H9 (cell line): ENCODE data around the gene RHBDD2. TPM values are rescaled to one million over a fixed set of nuclear protein-coding genes. Genes with fewer than 3 reads are reported as not detected.
A peak's percentile ranks its signal among the peaks of the same experiment; 100 is the strongest.

Experiments
- DNase-seq: peaks from one replicate; pipeline ENCODE4 v3.0.0-alpha.2; 2017
- H2AFZ ChIP-seq: one replicate; pipeline ENCODE4 v1.6.1; 2013; ENCODE audit warnings: mild to moderate bottlenecking, low read length, control low read depth, moderate library complexity
- H2AK5ac ChIP-seq: 2 replicates; pipeline ENCODE4 v1.6.1; 2013; ENCODE audit warnings: low read length, control low read depth, mixed read lengths; ENCODE audit not compliant: insufficient read length
- H2BK120ac ChIP-seq: one replicate; pipeline ENCODE4 v1.6.1; 2013; ENCODE audit warnings: low read depth, mild to moderate bottlenecking, low read length, control low read depth, inconsistent platforms; ENCODE audit not compliant: poor library complexity, severe bottlenecking
- H2BK12ac ChIP-seq: 2 replicates; pipeline ENCODE4 v1.6.1; 2013; ENCODE audit warnings: low read length, control low read depth, mixed read lengths, low read depth; ENCODE audit not compliant: insufficient read length
- H2BK15ac ChIP-seq: 2 replicates; pipeline ENCODE4 v1.6.1; 2013; ENCODE audit warnings: low read depth, low read length, control low read depth
- H2BK20ac ChIP-seq: one replicate; pipeline ENCODE4 v1.6.1; 2013; ENCODE audit warnings: low read depth, mild to moderate bottlenecking, low read length, control low read depth, inconsistent platforms; ENCODE audit not compliant: poor library complexity, severe bottlenecking
- H2BK5ac ChIP-seq: 2 replicates; pipeline ENCODE4 v1.6.1; 2013; ENCODE audit warnings: low read length, control low read depth, mixed read lengths; ENCODE audit not compliant: insufficient read length
- H3K14ac ChIP-seq: 2 replicates; pipeline ENCODE4 v1.6.1; 2013; ENCODE audit warnings: low read length, control low read depth; ENCODE audit not compliant: insufficient read depth
- H3K18ac ChIP-seq: 2 replicates; pipeline ENCODE4 v1.6.1; 2013; ENCODE audit warnings: low read depth, mild to moderate bottlenecking, mixed read lengths, low read length, control low read depth; ENCODE audit not compliant: insufficient read length
- H3K23ac ChIP-seq: 2 replicates; pipeline ENCODE4 v1.6.1; 2013; ENCODE audit warnings: low read length, control low read depth, mixed read lengths, low read depth; ENCODE audit not compliant: insufficient read length
- H3K23me2 ChIP-seq: 2 replicates; pipeline ENCODE4 v1.6.1; 2013; ENCODE audit warnings: low read depth, mild to moderate bottlenecking, mixed read lengths, low read length, control low read depth; ENCODE audit not compliant: insufficient read length, poor library complexity, severe bottlenecking
- H3K27ac ChIP-seq: 2 replicates; pipeline ENCODE4 v1.5.1; 2013; ENCODE audit warnings: low read length, control low read depth, mixed read lengths, low read depth; ENCODE audit not compliant: insufficient read length
- H3K27me3 ChIP-seq: 2 replicates; pipeline ENCODE4 v1.6.1; 2013; ENCODE audit warnings: low read length, control low read depth, inconsistent platforms; ENCODE audit not compliant: insufficient read depth
- H3K4ac ChIP-seq: 2 replicates; pipeline ENCODE4 v1.6.1; 2013; ENCODE audit warnings: low read depth, mild to moderate bottlenecking, control low read depth, inconsistent platforms, low read length, moderate library complexity
- H3K4me1 ChIP-seq: 2 replicates; pipeline ENCODE4 v1.6.1; 2013; ENCODE audit warnings: low read length, control low read depth, inconsistent platforms; ENCODE audit not compliant: insufficient read depth
- H3K4me2 ChIP-seq: 2 replicates; pipeline ENCODE4 v1.6.1; 2013; ENCODE audit warnings: low read length, control low read depth, mixed read lengths; ENCODE audit not compliant: insufficient read length, insufficient read depth
- H3K56ac ChIP-seq: 2 replicates; pipeline ENCODE4 v1.6.1; 2013; ENCODE audit warnings: low read depth, mild to moderate bottlenecking, mixed read lengths, low read length, control low read depth; ENCODE audit not compliant: insufficient read length
- H3K79me1 ChIP-seq: 2 replicates; pipeline ENCODE4 v1.6.1; 2013; ENCODE audit warnings: low read depth, mild to moderate bottlenecking, moderate library complexity, low read length, control low read depth, inconsistent platforms; ENCODE audit not compliant: insufficient read depth, poor library complexity, severe bottlenecking
- H3K79me2 ChIP-seq: 2 replicates; pipeline ENCODE4 v1.6.1; 2013; ENCODE audit warnings: low read length, control low read depth, inconsistent platforms; ENCODE audit not compliant: insufficient read depth
- H3K9ac ChIP-seq: 2 replicates; pipeline ENCODE4 v1.6.1; 2013; ENCODE audit warnings: low read length, control low read depth, mixed read lengths; ENCODE audit not compliant: insufficient read length; ENCODE audit errors: extremely low read depth
- H3K9me3 ChIP-seq: one replicate; pipeline ENCODE4 v1.6.1; 2013; ENCODE audit warnings: low read depth, low read length, inconsistent platforms; ENCODE audit not compliant: control insufficient read depth
- H3T11ph ChIP-seq: one replicate; pipeline ENCODE4 v1.6.1; 2013; ENCODE audit warnings: mild to moderate bottlenecking, low read length, control low read depth, inconsistent platforms
- H4K20me1 ChIP-seq: one replicate; pipeline ENCODE4 v1.6.1; 2013; ENCODE audit not compliant: control insufficient read depth, insufficient read length, insufficient read depth
- H4K5ac ChIP-seq: 2 replicates; pipeline ENCODE4 v1.6.1; 2013; ENCODE audit warnings: low read depth, mild to moderate bottlenecking, mixed read lengths, low read length, control low read depth; ENCODE audit not compliant: insufficient read length
- H4K8ac ChIP-seq: replicated peaks from 2 replicates; pipeline ENCODE4 v1.6.1; 2013; ENCODE audit warnings: low read length, control low read depth, mixed read lengths, low read depth; ENCODE audit not compliant: insufficient read length
- H4K91ac ChIP-seq: 2 replicates; pipeline ENCODE4 v1.6.1; 2013; ENCODE audit warnings: low read depth, mild to moderate bottlenecking, moderate library complexity, mixed read lengths, low read length, control low read depth; ENCODE audit not compliant: insufficient read length
- H3K27ac Mint-ChIP-seq, 3 experiments: 2 replicates in 2 of 3; 3 replicates in 1 of 3; pipeline ENCODE4 v1.8.0; 2020 to 2021; ENCODE audit warnings: mixed read lengths in 3 of 3, mild to moderate bottlenecking in 1 of 3, moderate library complexity in 1 of 3
- H3K27me3 Mint-ChIP-seq: 2 replicates; pipeline ENCODE4 v1.8.0; 2021; ENCODE audit warnings: low read depth, mild to moderate bottlenecking, moderate library complexity, mixed read lengths
- H3K36me3 Mint-ChIP-seq, 3 experiments: 2 replicates in 2 of 3; 3 replicates in 1 of 3; pipeline ENCODE4 v1.8.0; 2020 to 2021; ENCODE audit warnings: low read depth in 3 of 3, mixed read lengths in 3 of 3; ENCODE audit not compliant: insufficient read depth in 1 of 3
- H3K4me1 Mint-ChIP-seq, 2 experiments: 2 replicates each; pipeline ENCODE4 v1.8.0; 2020; ENCODE audit warnings: mixed read lengths in 2 of 2
- H3K4me3 Mint-ChIP-seq, 2 experiments: 2 replicates in 1 of 2; 3 replicates in 1 of 2; pipeline ENCODE4 v1.8.0; 2020 to 2021; ENCODE audit warnings: mild to moderate bottlenecking in 2 of 2, mixed read lengths in 2 of 2, moderate library complexity in 1 of 2
- H3K9me3 Mint-ChIP-seq, 2 experiments: 2 replicates in 1 of 2; 3 replicates in 1 of 2; pipeline ENCODE4 v1.8.0; 2020; ENCODE audit warnings: mild to moderate bottlenecking in 2 of 2, mixed read lengths in 2 of 2, moderate library complexity in 1 of 2
- CTCF ChIP-seq: fragments of 200-600 bp; sonication (generic); conservative IDR thresholded peaks from 3 replicates; pipeline ENCODE4 v1.8.0; 2021; ENCODE audit warnings: antibody characterized with exemption, mild to moderate bottlenecking
- WGBS: extraction: QIAGEN DNeasy Blood & Tissue Kit; methylation state at CpG from one replicate; pipeline ENCODE4 v1.1.7; 2013; ENCODE audit warnings: missing lambda C conversion rate, low lambda C conversion rate, mixed read lengths; ENCODE audit not compliant: insufficient read length; ENCODE audit errors: extremely low coverage; 5-methylcytosine and 5-hydroxymethylcytosine counted together
- total RNA-seq: library from RNA; stranded (reverse); gene quantifications from 2 replicates; pipeline ENCODE4 v1.2.1, GENCODE V29; 2021

The RHBDD2 gene
- total RNA-seq, 1 experiment from 2014 or later = 30.0 TPM

DNA sequence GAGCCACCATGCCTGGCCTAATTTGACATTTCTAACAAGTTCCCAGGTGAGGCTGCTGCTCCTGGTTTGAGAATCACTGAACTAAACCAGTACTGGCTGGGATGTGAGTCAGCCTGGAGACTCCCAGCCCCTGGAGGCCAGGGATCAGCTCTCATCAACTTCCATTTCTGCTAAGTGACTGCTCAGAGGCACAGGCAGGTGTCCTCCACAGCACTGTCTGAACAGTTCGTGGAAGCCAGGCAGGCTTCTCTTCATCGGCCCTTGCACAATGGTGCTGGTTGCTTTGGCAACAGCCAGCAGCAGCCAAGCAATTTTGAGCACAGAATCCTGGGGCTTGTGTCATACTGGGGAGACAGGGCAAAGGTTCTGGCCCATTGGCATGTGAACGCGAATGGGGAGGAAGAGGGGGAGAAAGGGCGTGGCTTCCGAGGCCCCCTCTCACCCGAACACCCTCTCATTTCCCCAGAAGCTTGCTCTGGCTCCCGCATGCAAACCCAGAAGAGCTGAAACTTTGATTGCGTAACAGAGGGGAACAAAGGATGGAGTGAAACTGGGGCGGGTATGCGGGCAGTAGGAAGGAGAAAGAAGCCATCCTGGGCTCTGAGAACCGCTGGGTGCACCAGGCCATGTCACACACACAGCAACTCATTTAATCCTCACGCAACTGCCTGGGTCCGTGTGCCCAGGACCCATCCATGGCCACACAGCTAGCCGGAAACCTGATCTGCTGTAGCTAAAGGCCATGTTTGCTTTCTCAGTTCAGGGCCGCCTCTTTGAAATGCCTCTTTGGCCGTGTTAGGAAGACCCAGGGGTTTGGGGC is 27.2 kb downstream of the RHBDD2 start:
- no peak overlapping the region for H4K91ac ChIP-seq
- no peaks in the 10 kb centered on the region for H3K9me3 Mint-ChIP-seq
- no peak overlapping the region for H3K9ac ChIP-seq
- no peak overlapping the region for H3T11ph ChIP-seq
- H2BK120ac ChIP-seq = no peak overlapping the region
- H2AK5ac ChIP-seq = no peak overlapping the region
- H3K4me2 ChIP-seq = no peak overlapping the region
- peak overlapping the region; percentile 40 to 91 (median 90); a peak in 5 of 7 replicates for H3K27ac Mint-ChIP-seq
- no peak overlapping the region for H4K8ac ChIP-seq
- H3K4me3 Mint-ChIP-seq = no peak overlapping the region; a peak in 1 of 5 replicates
- peaks cover 8 to 16% of the 10 kb centered on the region in 2 experiments for H3K4me1 Mint-ChIP-seq
- no peak overlapping the region for H2BK15ac ChIP-seq
- no peaks in the 10 kb centered on the region for H3K9me3 ChIP-seq
- peak overlapping the region; percentile 86 for H3K18ac ChIP-seq
- H2BK5ac ChIP-seq = no peak overlapping the region
- no peak overlapping the region for H4K5ac ChIP-seq
- H2AFZ ChIP-seq = peak overlapping the region; percentile 22
- no peak overlapping the region for H3K27ac ChIP-seq
- peaks cover 4% of the 10 kb centered on the region for H3K27me3 Mint-ChIP-seq
- H3K56ac ChIP-seq = no peak overlapping the region
- H3K79me2 ChIP-seq = no peaks in the 10 kb centered on the region
- no peak for TF ChIP-seq CTCF
- peak overlapping the region; percentile 91; the same call in 1 of the 2 replicates for H3K14ac ChIP-seq
- no peaks in the 10 kb centered on the region for H4K20me1 ChIP-seq
- H3K23me2 ChIP-seq = no peaks in the 10 kb centered on the region
- H3K27me3 ChIP-seq = no peaks in the 10 kb centered on the region
- H2BK20ac ChIP-seq = no peak overlapping the region
- peaks cover 5% of the 10 kb centered on the region; the same call in 1 of the 2 replicates for H3K4me1 ChIP-seq
- H3K4ac ChIP-seq = no peak overlapping the region
- H3K79me1 ChIP-seq = no peaks in the 10 kb centered on the region
- no peak overlapping the region for H2BK12ac ChIP-seq
- H3K23ac ChIP-seq = no peak overlapping the region
- DNase-seq = peak; percentile 75
- WGBS = no CpG with 5 or more reads among the region's 17 CpGs
- H3K36me3 Mint-ChIP-seq = no peaks in the 10 kb centered on the region
